ENCODE data around the gene HECTD4.
"Not testable (repeated sequence)": the region's sequence is repeated elsewhere in the genome, so short reads cannot be mapped to it uniquely, and the experiment has no call there.

Gene HECTD4

DNA sequence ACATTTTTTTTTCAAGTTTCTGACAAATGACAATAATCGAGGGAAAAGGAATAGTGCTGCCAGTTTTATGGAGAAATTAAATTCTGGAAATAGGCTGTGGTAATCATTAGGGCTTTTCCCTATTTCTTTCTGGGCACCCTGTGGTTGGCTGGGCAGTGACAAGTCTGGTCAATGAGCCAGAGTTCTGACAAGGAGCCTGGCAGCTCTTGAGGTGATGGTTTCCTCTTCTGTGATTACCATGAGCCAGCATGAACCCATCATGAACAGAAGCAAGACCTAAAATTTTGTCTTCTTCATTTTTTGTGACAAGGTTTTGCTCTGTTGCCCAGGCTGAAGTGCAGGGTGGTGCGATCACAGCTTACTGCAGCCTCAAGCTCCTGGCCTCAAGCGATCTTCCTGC, 141.1 kb downstream of the HECTD4 start:
- Histone ChIP-seq H3K4me1 (ENCODE audit: control insufficient read depth, low read depth, low read length) (no peaks in the 10 kb centered on the region), H3K36me3 (ENCODE audit: control insufficient read depth, low read depth, low read length) (peaks cover 21% of the 10 kb centered on the region), H3K27ac (ENCODE audit: low read length) (no peak overlapping the region), H3K9me3 (ENCODE audit: control insufficient read depth, low read depth, low read length) (no peaks in the 10 kb centered on the region), H3K9ac (ENCODE audit: low read length) (no peak overlapping the region), H3K27me3 (ENCODE audit: control insufficient read depth, insufficient read depth, low read length) (no peaks in the 10 kb centered on the region), H3K4me3 (ENCODE audit: low read length) (no peak overlapping the region)

- Histone ChIP-seq H3K36me3 (ENCODE audit: control insufficient read depth, low read depth, low read length) (peaks cover 26% of the 10 kb centered on the region), H3K9me3 (ENCODE audit: control insufficient read depth, low read depth, low read length) (no peaks in the 10 kb centered on the region), H3K4me1 (ENCODE audit: control insufficient read depth, low read depth, low read length) (no peaks in the 10 kb centered on the region), H3K4me3 (ENCODE audit: low read length) (no peak overlapping the region), H3K9ac (ENCODE audit: low read length) (no peak overlapping the region), H3K27ac (ENCODE audit: low read length) (no peak overlapping the region), H3K27me3 (ENCODE audit: control insufficient read depth, insufficient read depth, low read length) (no peaks in the 10 kb centered on the region)
Measured at GRCh38 chr12:112239881-112240280, 142.3 kb downstream of the HECTD4 start.

DNA sequence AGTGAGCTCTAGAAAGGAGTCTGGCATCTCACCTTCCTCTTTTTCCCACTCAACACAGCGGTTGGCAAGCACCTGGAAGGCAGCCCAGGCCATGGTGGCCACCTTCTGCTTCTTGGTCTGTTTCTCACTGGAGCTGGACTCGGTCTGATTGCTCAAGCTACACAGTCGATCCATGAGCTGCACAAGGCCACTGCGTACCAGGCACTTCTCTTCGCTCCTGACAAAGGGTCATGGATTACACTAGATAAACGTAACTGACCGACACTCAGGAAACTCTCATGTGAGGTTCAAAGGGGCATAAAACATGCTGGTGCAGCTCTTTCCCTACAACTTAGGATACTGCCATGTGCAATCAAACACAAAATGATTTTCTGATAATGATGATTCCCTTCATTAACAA, 143.2 kb downstream of the HECTD4 start:
- H3K4me1 ChIP-seq (ENCODE audit: control insufficient read depth, low read depth, low read length): no peaks in the 10 kb centered on the region
- no peak overlapping the region for H3K4me3 ChIP-seq (ENCODE audit: low read length)
- H3K36me3 ChIP-seq (ENCODE audit: control insufficient read depth, low read depth, low read length): peaks cover 33% of the 10 kb centered on the region
- no peak overlapping the region for H3K9ac ChIP-seq (ENCODE audit: low read length)
- H3K27me3 ChIP-seq (ENCODE audit: control insufficient read depth, insufficient read depth, low read length): no peaks in the 10 kb centered on the region
- no peak overlapping the region for H3K27ac ChIP-seq (ENCODE audit: low read length)
- H3K9me3 ChIP-seq (ENCODE audit: control insufficient read depth, low read depth, low read length): no peaks in the 10 kb centered on the region

GRCh38 chr12:112238441-112238840, 143.8 kb downstream of the HECTD4 start:
- H3K9me3 ChIP-seq (ENCODE audit: control insufficient read depth, low read depth, low read length): no peaks in the 10 kb centered on the region
- no peak overlapping the region for H3K4me3 ChIP-seq (ENCODE audit: low read length)
- H3K9ac ChIP-seq (ENCODE audit: low read length): no peak overlapping the region
- no peaks in the 10 kb centered on the region for H3K4me1 ChIP-seq (ENCODE audit: control insufficient read depth, low read depth, low read length)
- no peak overlapping the region for H3K27ac ChIP-seq (ENCODE audit: low read length)
- H3K27me3 ChIP-seq (ENCODE audit: control insufficient read depth, insufficient read depth, low read length): no peaks in the 10 kb centered on the region
- peaks cover 29% of the 10 kb centered on the region for H3K36me3 ChIP-seq (ENCODE audit: control insufficient read depth, low read depth, low read length)

DNA sequence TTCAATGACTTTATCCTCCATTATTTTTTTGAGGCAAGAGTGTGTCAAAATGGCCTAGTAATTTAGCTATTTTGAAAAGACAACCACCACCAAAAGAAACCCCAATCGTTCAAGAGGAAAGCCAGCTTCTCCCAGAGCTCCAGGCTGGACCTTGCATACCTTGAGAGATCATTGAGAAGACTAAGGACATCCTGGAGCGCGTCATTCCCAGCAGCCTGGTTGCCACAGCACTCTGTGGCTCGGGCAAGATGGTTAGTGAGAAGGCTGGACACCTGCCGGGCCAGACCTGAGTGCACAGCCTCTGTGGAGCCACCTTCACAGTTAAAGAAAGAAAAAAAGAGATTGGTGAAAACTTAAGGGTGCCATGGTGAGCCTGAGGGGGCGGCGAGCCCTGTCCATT, 145.4 kb downstream of the HECTD4 start:
- Histone ChIP-seq H3K9ac (ENCODE audit: low read length) (no peak overlapping the region), H3K9me3 (ENCODE audit: control insufficient read depth, low read depth, low read length) (no peaks in the 10 kb centered on the region), H3K36me3 (ENCODE audit: control insufficient read depth, low read depth, low read length) (peaks cover 16% of the 10 kb centered on the region), H3K27me3 (ENCODE audit: control insufficient read depth, insufficient read depth, low read length) (no peaks in the 10 kb centered on the region), H3K4me1 (ENCODE audit: control insufficient read depth, low read depth, low read length) (no peaks in the 10 kb centered on the region), H3K4me3 (ENCODE audit: low read length) (no peak overlapping the region), H3K27ac (ENCODE audit: low read length) (no peak overlapping the region)

GRCh38 chr12:112236386-112236785, 145.8 kb downstream of the HECTD4 start:
- H3K27ac ChIP-seq (ENCODE audit: low read length): no peak overlapping the region
- H3K4me1 ChIP-seq (ENCODE audit: control insufficient read depth, low read depth, low read length): no peaks in the 10 kb centered on the region
- H3K27me3 ChIP-seq (ENCODE audit: control insufficient read depth, insufficient read depth, low read length): no peaks in the 10 kb centered on the region
- H3K9me3 ChIP-seq (ENCODE audit: control insufficient read depth, low read depth, low read length): no peaks in the 10 kb centered on the region
- peaks cover 15% of the 10 kb centered on the region for H3K36me3 ChIP-seq (ENCODE audit: control insufficient read depth, low read depth, low read length)
- no peak overlapping the region for H3K9ac ChIP-seq (ENCODE audit: low read length)
- no peak overlapping the region for H3K4me3 ChIP-seq (ENCODE audit: low read length)

DNA sequence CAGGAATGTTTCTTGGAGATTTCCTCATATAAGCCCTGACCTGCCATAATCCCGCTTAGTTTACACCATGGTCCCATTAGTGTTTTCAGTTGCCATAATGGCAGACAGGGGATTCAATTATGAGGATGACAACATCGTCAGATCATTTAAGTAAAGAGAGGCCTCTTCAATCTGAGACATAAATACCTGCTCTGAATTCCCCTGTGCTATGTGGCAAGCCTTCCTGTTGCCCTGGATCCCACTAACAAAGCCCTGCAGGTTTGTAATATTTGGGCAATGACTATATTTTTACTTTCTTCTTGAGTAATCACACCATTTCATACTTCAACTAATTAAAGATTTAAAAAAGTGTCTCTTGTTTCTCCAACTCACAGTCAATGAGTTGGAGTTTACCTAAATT, 147.9 kb downstream of the HECTD4 start:
- Histone ChIP-seq H3K9ac (ENCODE audit: low read length) (no peak overlapping the region), H3K9me3 (ENCODE audit: control insufficient read depth, low read depth, low read length) (no peaks in the 10 kb centered on the region), H3K27me3 (ENCODE audit: control insufficient read depth, insufficient read depth, low read length) (no peaks in the 10 kb centered on the region), H3K36me3 (ENCODE audit: control insufficient read depth, low read depth, low read length) (peaks cover 26% of the 10 kb centered on the region), H3K4me1 (ENCODE audit: control insufficient read depth, low read depth, low read length) (no peaks in the 10 kb centered on the region), H3K27ac (ENCODE audit: low read length) (no peak overlapping the region), H3K4me3 (ENCODE audit: low read length) (no peak overlapping the region)

DNA sequence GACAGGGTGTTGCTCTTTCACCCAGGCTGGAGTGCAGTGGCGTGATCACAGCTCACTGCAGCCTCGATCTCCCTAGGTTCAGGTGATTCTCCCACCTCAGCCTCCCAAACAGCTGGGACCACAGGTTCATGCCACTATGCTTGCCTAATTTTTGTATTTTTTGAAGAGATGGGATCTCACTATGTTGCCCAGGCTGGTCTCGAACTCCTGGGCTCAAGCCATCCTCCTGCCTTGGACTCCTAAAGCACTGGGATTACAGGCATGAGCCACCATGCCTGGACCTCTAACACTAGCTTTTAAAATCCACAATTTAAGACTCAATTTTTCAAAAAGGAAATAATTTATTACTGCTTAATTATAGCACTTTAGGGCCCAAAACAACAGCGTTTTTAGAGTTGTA, 149.0 kb downstream of the HECTD4 start:
- no peak overlapping the region for H3K9ac ChIP-seq (ENCODE audit: low read length)
- H3K4me1 ChIP-seq (ENCODE audit: control insufficient read depth, low read depth, low read length): no peaks in the 10 kb centered on the region
- no peaks in the 10 kb centered on the region for H3K9me3 ChIP-seq (ENCODE audit: control insufficient read depth, low read depth, low read length)
- H3K27ac ChIP-seq (ENCODE audit: low read length): no peak overlapping the region
- H3K4me3 ChIP-seq (ENCODE audit: low read length): no peak overlapping the region
- H3K27me3 ChIP-seq (ENCODE audit: control insufficient read depth, insufficient read depth, low read length): no peaks in the 10 kb centered on the region
- peaks cover 25% of the 10 kb centered on the region for H3K36me3 ChIP-seq (ENCODE audit: control insufficient read depth, low read depth, low read length)

GRCh38 chr12:112230136-112230535, 152.1 kb downstream of the HECTD4 start:
- Histone ChIP-seq H3K4me1 (ENCODE audit: control insufficient read depth, low read depth, low read length) (no peaks in the 10 kb centered on the region), H3K9me3 (ENCODE audit: control insufficient read depth, low read depth, low read length) (no peaks in the 10 kb centered on the region), H3K27ac (ENCODE audit: low read length) (no peak overlapping the region), H3K27me3 (ENCODE audit: control insufficient read depth, insufficient read depth, low read length) (no peaks in the 10 kb centered on the region), H3K4me3 (ENCODE audit: low read length) (no peak overlapping the region), H3K36me3 (ENCODE audit: control insufficient read depth, low read depth, low read length) (peaks cover 34% of the 10 kb centered on the region), H3K9ac (ENCODE audit: low read length) (no peak overlapping the region)

DNA sequence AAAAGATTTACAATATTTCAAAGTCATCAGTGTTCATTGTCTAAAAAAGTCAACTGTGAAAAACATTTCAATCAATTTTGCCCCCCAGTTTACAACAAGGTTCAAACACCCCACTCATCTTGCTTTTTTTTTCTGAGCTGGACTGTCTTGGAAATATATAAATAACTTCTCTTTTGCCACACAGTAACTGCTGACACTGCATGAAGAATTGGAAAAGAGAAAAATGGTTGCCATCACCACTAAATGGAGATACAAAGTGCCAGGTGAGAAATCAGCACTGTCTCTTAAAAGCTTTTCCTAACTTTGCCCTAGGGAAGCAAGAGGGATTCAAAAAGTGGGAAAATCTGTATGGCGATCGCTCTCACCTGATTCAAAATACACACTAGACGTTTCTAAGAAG, 155.5 kb downstream of the HECTD4 start:
- H3K36me3 ChIP-seq (ENCODE audit: control insufficient read depth, low read depth, low read length): peaks cover 27% of the 10 kb centered on the region

DNA sequence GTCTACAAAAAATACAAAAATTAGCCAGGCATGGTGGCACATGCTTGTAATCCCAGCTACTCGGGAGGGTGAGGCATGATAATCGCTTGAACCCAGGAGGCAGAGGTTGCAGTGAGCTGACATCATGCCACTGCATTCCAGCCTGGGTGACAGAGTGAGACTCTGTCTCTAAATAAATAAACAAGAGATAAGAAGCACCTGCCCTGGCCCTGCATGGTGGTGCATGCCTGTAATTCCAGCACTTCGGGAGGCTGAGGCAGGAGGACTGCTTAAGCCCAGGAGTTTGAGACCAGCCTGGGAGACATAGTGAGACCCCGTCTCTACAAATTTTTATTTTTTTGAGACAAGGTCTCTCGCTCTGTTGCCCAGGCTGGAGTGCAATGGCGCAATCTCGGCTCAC, 161.6 kb downstream of the HECTD4 start:
- not testable (repeated sequence) for H3K9ac ChIP-seq (ENCODE audit: low read length); H3K9me3 ChIP-seq (ENCODE audit: control insufficient read depth, low read depth, low read length); H3K4me3 ChIP-seq (ENCODE audit: low read length); H3K4me1 ChIP-seq (ENCODE audit: control insufficient read depth, low read depth, low read length); H3K27ac ChIP-seq (ENCODE audit: low read length); H3K27me3 ChIP-seq (ENCODE audit: control insufficient read depth, insufficient read depth, low read length)
- H3K36me3 ChIP-seq (ENCODE audit: control insufficient read depth, low read depth, low read length): peaks cover 13% of the 10 kb centered on the region

More for the DNA sequence above, 155.5 kb downstream of the HECTD4 start:
- Histone ChIP-seq H3K4me1 (ENCODE audit: control insufficient read depth, low read depth, low read length) (no peaks in the 10 kb centered on the region), H3K27ac (ENCODE audit: low read length) (no peak overlapping the region), H3K4me3 (ENCODE audit: low read length) (no peak overlapping the region), H3K9ac (ENCODE audit: low read length) (no peak overlapping the region), H3K27me3 (ENCODE audit: control insufficient read depth, insufficient read depth, low read length) (no peaks in the 10 kb centered on the region), H3K9me3 (ENCODE audit: control insufficient read depth, low read depth, low read length) (no peaks in the 10 kb centered on the region)

- H3K9ac ChIP-seq (ENCODE audit: low read length): no peak overlapping the region
- no peaks in the 10 kb centered on the region for H3K27me3 ChIP-seq (ENCODE audit: control insufficient read depth, insufficient read depth, low read length)
- H3K9me3 ChIP-seq (ENCODE audit: control insufficient read depth, low read depth, low read length): no peaks in the 10 kb centered on the region
- H3K4me1 ChIP-seq (ENCODE audit: control insufficient read depth, low read depth, low read length): no peaks in the 10 kb centered on the region
- H3K27ac ChIP-seq (ENCODE audit: low read length): no peak overlapping the region
- H3K4me3 ChIP-seq (ENCODE audit: low read length): no peak overlapping the region
- peaks cover 18% of the 10 kb centered on the region for H3K36me3 ChIP-seq (ENCODE audit: control insufficient read depth, low read depth, low read length)
Measured at GRCh38 chr12:112219195-112219594, 163.0 kb downstream of the HECTD4 start.
